IMR-90 (cell line): ENCODE measurements around the gene EMC9.

Experiments used
- CEBPB ChIP-seq: IDR thresholded peaks from 2 replicates; pipeline ENCODE4 v1.6.1; 2012; ENCODE audit warnings: low read depth, low read length, improper control_type of control experiment
- CHD1 ChIP-seq: IDR thresholded peaks from 2 replicates; pipeline ENCODE4 v1.6.1; 2012; ENCODE audit warnings: low read depth, low read length, improper control_type of control experiment
- MXI1 ChIP-seq: IDR thresholded peaks from 2 replicates; pipeline ENCODE4 v1.6.1; 2012; ENCODE audit warnings: low read depth, mild to moderate bottlenecking, low read length, moderate library complexity, borderline replicate concordance
- POLR2A ChIP-seq: IDR thresholded peaks from 2 replicates; pipeline ENCODE4 v1.6.1; 2012; ENCODE audit warnings: mild to moderate bottlenecking, low read depth, low read length
- RAD21 ChIP-seq: IDR thresholded peaks from 2 replicates; pipeline ENCODE4 v1.6.1; 2012; ENCODE audit warnings: low read length, improper control_type of control experiment
- RFX5 ChIP-seq: IDR thresholded peaks from 2 replicates; pipeline ENCODE4 v1.8.0; 2012; ENCODE audit warnings: low read depth, mild to moderate bottlenecking, low read length, moderate library complexity
- TF ChIP-seq, protein P1 (sequence below): conservative IDR thresholded peaks from 2 replicates; pipeline ENCODE4 v1.5.1; 2012; ENCODE audit warnings: mild to moderate bottlenecking, low read depth, low read length, improper control_type of control experiment

DNA sequence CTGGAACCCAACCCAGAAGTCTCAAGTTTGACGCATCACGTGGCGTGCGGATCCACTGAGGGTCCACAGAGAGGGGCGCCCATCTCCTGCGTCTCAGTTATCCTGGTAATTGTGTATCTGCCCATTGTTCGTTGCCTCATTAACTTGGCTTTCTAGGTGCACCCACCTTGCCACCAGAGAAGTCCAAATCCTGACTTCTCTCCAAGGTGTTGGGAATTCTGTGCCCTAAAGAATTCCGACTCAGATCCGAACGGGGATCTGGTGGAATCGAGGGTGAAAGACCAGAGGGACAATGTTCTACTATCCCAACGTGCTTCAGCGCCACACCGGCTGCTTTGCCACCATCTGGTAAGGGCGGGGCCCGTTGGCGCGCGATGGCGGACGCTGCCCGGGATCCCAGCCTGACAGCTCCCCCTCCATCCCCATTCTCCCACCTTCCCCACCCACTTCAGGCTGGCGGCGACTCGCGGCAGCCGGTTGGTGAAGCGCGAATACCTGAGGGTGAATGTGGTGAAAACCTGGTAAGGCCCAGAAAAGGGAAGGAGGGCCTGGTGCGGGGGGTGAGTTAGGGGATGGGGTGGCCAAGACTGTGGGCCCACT lies 31.0 kb upstream of the EMC9 start:
- TF ChIP-seq CHD1 (no peak), RFX5 (no peak), MXI1 (no peak), RAD21 (no peak), POLR2A (no peak), CEBPB (no peak)
- TF ChIP-seq, protein P1, sequence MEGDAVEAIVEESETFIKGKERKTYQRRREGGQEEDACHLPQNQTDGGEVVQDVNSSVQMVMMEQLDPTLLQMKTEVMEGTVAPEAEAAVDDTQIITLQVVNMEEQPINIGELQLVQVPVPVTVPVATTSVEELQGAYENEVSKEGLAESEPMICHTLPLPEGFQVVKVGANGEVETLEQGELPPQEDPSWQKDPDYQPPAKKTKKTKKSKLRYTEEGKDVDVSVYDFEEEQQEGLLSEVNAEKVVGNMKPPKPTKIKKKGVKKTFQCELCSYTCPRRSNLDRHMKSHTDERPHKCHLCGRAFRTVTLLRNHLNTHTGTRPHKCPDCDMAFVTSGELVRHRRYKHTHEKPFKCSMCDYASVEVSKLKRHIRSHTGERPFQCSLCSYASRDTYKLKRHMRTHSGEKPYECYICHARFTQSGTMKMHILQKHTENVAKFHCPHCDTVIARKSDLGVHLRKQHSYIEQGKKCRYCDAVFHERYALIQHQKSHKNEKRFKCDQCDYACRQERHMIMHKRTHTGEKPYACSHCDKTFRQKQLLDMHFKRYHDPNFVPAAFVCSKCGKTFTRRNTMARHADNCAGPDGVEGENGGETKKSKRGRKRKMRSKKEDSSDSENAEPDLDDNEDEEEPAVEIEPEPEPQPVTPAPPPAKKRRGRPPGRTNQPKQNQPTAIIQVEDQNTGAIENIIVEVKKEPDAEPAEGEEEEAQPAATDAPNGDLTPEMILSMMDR, result no peak
